Measurements from ENCODE around the gene DLGAP4.
A peak's percentile ranks its signal among the peaks of the same experiment; 100 is the strongest.

DLGAP4 gene

GRCh38 chr20:36573103-36573797, 267.1 kb downstream of the DLGAP4 start, which contains the start of gene TGIF2:
Gene TGIF2 (plus strand): TSS chr20:36573597. CDS start chr20:36578775, 5,178 bp downstream.
- DNase-seq: peak; percentile 96

DNA sequence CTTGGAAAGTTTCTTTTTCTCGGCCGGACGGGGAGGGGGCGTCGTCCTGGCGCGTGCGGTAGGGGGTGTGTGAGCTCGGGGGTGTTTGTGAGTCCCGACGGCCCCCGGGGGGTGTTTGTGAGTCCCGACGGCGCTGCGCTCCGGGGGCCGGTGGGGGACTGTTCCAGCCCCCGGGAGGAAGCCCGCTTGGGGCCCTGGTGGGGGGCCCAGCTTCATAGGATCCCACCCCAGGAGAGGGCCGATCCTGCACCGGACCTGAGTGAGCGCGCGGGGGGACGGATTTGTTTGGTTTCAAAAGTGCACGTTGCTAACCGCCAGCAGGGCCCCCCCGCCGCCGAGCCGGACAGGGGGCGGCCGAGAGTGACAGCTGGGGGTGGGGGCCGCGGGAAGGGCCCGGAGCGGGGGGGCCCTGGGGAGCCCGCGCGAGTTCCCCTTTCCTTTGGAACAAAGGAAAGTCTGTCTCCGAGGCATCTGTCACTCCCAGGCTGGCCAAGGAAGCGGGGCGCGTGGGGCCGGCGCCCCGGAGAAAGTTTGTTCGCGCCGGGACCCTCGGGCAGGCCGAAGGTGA, 267.7 kb downstream of the DLGAP4 start:
- peak; percentile 65 for DNase-seq

- DNase-seq: peak; percentile 69
Measured at GRCh38 chr20:36574366-36575135, 268.4 kb downstream of the DLGAP4 start.

- DNase-seq: no peak
Measured at GRCh38 chr20:36576081-36576445, 269.9 kb downstream of the DLGAP4 start.

Measured in NCI-H82 (cell line).